ENCODE results near the gene SLC7A4.

The SLC7A4 gene

GRCh38 chr22:21038405-21038804 is 6.0 kb upstream of the SLC7A4 start:
- DNase-seq = no peak

DNA sequence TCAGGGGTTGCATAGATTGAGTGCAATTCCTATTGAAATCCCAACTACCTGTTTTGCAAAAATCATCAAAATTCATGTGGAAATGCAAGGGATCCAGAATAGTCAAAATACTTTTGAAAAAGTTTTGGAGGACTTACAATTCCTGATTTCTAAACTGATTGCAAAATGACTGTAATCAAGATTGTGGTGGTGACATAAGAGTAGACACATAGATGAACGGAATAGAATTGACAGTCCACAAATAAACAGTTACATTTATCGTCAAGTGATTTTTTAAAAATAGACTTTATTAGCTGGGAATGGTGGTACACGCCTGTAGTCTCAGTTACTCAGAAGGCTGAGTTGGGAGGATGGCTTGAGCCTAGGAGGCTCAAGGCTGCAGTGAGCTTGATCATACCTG is 2.6 kb upstream of the SLC7A4 start:
- no peak for DNase-seq

GRCh38 chr22:21033895-21034294 is 1.5 kb upstream of the SLC7A4 start:
- no peak for DNase-seq

DNA sequence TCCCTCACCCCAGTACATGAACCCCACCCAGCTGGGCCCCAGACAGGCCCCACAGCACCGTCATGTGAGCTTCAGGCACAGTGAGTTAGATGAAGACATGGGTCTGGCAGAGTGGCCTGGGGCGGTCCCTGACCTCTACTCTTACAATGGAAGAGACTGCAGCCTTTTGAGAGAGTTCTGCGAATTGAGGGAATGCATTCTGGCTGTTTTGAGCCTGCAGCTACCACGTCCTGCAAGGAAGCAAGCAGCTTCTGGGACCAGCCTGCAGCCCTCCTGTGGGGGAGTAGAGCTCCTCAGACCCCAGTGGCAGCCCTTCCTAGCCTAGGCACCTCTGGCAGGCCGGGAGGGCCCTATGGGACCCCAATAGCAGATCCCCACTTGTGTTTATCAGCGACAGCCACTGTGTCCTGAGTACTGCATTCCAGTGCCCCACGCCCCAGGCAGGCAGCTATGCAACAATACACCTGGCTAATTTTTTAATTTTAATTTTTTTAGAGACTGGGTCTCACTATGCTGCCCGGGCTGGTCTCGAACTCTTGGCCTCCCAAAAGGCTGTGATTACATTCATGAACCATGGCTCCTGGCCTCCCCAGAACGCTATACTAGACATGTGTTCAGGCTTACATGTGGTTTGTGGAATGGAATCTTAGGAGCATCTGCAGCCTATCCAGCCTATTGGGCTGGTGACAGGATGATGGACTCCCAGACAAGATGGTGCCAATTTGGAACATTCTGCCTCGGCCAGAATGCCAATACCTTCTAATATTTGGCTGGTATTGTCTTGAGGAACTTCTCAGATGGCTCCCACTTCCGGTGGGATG is 717 bp upstream of the SLC7A4 start:
- DNase-seq = no peak

GRCh38 chr22:21031545-21032036 is 770 bp downstream of the SLC7A4 start:
- no peak for DNase-seq

DNA sequence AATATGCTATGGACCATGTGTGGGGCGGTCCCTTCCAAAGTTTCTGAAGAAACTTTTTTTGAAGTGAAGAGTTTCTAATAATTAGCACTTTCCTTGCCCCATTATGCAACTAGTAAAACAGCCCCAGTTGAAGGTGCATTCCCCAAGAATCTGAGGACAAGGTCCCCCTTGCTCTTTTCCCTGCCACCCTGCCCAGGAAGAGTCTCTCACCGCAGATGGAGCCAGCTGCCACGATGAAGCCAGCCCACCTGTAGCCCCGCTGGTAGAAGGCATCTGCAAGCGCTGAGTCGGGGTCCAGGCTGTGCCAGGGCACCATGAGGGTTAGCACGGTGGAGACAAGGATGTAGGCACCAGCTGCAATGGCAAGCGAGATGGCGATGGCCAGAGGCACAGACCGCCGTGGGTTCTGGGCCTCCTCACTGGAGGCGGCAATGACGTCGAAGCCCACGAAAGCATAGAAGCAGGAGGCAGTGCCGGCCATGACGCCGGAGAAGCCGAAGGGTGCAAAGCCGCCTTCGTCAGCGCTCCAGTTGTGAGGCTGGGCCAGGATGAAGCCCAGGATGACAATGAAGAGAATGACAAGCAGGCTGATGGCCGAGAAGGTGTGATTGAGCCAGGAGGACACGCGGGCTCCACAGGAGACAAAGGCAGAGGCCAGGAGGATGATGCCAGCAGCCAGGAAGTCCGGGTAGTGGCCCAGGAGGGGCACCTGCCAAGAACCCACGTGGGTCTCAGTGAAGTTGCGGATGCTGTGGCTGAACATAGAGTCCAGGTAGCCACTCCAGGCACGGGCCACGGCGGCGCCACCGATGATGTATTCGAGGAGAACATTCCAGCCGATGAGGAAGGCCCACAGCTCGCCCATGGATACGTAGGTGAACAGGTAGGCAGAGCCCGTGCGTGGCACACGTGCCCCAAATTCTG is 1.5 kb downstream of the SLC7A4 start:
- DNase-seq = no peak

DNA sequence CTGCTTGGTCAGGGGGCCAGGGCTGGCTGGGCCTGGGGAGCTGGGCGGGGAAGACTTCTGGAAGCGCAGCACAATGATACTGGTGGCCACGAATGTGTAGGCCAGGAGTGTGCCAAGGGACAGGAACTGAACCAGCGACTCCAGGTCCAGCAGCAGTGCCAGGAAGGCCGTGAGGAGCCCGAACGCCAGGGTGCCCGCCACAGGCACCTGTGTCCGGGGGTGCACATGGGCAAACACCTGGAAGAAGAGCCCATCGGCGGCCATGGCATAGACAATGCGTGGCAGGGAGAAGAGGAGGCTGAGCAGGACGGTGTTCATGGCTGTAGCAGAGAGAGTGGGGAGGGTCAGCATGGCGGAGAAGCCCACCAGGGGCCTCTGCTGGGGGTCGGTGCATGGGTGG is 2.3 kb downstream of the SLC7A4 start:
- DNase-seq = no peak

DNA sequence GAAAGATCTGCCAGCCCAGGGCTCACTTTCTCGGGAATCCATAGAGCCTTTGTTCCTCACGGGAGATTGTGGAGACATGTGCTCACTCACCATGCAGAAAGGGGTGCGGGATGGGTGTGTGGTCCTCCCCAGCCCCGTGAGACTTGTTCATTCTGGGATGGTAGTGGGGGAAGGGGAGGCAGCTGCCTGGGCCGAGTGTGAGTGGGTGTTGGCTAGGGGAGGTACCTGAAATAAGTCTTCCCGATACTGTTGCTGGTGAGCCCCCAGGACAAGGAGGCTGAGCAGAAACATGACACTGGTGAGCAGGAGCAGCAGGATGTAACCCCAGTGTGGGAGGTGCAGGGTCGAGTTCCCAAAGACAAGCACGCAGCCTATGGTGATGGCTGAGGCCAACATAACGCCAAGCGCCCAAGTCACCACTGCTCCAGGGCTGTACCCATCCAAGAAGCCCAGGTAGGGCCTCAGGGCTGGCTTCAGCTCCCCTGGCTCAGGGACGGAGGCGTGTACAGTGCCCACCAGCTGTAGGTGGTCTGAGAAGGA is 2.8 kb downstream of the SLC7A4 start:
- DNase-seq = no peak

DNA sequence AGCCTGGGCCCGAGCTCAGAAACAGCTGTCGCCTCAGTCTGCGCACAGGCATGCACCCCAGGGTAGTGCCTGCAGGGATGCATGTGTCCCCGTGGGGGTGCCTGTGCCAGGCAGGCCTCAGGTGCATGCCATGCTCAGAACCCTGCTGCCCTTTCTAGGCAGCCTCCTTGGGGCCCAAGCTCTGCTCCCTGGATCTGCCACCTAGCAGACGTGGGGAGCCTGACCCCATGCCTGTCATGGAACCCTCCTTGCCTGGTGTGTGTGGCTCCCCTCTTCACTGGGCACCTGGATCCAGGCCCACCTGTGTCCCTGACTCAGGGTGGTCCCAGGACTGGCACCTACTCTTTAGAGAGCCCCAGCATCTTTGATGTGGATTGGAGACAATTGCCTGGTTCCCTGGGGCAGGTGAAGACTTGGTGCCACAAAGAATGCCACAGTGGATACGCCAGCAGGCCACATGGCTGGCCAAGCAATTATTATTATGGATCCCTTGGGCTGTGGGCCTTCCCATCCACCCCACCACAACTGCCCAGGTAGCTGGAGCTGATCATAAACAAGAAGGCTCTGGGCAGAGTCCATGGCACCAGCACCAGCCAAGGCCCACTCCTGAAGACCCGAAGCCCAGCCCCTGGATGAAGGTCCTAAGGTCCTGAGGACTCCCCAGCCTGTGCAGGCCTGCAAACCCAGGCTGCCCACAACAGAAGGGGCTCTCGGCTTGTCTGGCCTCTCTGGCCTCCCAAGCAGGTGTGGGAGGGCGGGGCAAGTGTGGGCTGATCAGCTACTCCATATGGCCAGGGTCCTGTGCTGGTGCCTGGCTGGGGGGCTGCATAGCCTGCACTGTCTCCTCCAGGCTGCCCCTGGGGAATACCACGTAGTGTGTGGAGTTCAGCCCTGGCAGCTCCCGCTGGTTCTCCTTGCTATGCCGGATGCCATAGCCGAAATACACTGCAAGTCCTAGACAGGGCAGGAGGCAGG is 3.8 kb downstream of the SLC7A4 start:
- no peak for DNase-seq

DNA sequence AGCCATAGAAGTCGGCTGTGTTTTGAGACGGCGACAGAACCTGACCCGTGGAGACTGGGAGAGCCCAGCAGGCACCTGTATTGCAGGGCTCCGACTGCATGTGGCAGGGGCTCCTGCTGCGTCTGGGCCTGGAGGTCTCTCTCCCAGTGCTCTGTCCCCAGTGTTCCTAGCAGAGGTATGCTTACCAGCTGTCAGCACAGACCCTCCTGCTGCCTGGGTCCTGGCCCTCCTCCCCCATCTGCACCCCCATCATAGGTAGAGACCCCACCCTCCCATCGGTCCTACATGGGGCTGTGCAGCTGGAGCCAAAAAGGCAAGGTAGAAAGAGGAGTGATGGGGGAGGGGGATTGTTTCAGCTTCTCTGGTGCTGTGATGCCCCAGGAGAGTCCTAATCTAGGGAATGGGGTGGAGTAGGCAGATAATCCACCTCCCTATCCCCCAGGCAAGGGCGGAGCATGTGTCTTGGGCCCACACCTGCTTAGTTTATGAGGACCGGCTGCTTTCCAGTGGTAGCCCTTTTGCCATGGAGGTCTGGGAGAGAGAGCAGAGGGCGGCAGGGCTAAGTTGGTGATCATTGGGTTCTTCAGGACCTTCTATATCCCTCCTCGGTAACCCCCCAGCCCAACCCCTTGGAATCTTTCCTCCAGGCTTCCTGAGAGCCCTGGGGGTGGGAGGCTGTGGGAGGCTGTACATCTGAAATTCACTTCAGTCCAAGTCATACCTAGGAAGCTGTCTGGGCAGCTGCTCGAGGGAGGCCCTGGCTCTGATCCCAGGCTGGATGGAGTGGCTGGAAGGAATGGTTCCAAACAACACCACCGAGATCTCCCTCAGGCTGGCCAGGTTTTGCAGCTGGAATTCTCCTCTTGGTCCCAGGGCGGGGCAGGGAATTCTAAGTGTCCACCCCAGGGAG is 5.3 kb downstream of the SLC7A4 start:
- no peak for DNase-seq

DNA sequence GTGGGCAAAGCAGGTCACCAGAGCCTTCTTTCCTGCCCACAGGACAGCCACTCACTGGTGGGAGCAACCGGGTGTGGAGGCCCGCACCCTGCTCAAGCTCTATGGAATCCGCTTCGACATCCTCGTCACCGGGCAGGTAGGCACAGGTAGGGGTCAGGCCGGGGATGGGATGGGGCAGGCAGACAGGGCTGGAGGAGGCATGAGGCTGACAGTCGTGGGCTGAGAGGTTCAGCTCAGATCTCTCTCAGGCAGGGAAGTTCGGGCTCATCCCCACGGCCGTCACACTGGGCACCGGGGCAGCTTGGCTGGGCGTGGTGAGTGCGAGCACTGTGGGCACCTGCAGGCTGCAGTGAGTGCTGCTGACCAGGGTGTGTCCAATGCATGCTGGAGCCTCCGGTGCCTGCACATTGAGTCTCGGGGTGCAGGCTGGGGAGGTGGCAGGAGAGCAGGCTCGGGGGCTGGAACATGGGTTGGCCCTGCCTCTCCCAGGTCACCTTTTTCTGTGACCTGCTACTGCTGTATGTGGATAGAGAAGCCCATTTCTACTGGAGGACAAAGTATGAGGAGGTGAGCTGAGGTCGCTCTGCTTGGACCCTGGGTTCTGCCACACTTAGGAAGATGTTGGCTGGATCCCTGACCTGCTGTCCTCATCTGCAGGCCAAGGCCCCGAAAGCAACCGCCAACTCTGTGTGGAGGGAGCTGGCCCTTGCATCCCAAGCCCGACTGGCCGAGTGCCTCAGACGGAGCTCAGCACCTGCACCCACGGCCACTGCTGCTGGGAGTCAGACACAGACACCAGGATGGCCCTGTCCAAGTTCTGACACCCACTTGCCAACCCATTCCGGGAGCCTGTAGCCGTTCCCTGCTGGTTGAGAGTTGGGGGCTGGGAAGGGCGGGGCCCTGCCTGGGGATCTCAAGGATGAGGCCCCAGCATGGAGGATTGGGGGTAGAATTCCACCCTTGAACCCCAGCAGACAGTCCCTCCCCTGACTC is 6.3 kb downstream of the SLC7A4 start:
- no peak for DNase-seq

GRCh38 chr22:21025266-21025665 is 7.1 kb downstream of the SLC7A4 start:
- no peak for DNase-seq

GRCh38 chr22:21022955-21023614 is 9.3 kb downstream of the SLC7A4 start:
- no peak for DNase-seq

GRCh38 chr22:21022507-21022906 is 9.9 kb downstream of the SLC7A4 start:
- DNase-seq = no peak

- DNase-seq = no peak
Measured at GRCh38 chr22:21020802-21021429, 11.4 kb downstream of the SLC7A4 start.

GRCh38 chr22:21018314-21018713 is 14.0 kb downstream of the SLC7A4 start:
- no peak for DNase-seq

DNA sequence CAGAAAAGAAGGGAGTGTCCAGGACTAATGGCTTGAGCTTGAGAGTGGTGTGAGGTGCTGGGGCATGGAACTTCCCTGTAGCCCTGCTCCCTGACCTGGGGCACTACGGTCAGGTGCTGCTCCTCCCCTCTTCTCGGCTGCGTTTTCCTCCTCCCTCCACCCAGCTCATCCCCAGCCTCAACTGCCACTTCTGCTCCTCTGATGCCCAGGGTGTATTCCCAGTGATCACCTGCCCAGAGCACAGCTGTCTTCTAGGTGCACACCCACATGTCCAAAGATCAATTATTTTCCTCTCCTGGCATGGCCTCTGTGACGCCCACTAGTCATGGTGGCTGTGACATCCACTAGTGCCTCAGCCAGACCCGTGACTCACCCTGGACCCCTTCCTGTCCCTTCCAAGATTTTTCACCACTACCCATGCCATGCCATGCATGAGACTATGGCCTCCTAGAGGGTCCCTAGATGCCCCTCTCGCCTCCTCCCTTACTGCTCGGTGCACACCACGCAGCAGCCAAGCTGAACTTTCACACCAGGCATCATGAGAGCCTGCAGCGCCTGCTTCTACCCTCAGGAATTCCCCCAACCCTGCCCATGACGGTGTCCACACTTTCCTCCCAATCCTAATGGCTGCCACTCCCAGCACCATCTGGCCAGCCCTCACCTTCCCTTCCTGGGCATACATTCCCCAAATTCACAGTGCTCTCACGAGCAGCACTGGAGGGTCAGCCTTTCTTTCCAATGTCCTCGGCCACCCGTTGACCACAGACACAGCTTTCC is 15.5 kb downstream of the SLC7A4 start:
- no peak for DNase-seq

- no peak for DNase-seq
Measured at GRCh38 chr22:21015466-21016006, 16.8 kb downstream of the SLC7A4 start.
